RCC 7860 (cell line): ENCODE results near the gene MAL.

Source experiments
- DNase-seq: peaks from one replicate; pipeline ENCODE4 v3.0.0-alpha.2; 2015; ENCODE audit warnings: low spot score
- FAIRE-seq: peaks from 2 replicates; lab custom pipeline; 2012; peaks lifted over from hg19 to GRCh38; lab: Jason Lieb, UNC

MAL gene

GRCh38 chr2:95015261-95015912, 10.1 kb upstream of the MAL start:
- no peak for DNase-seq
- FAIRE-seq: no peak

- FAIRE-seq: no peak
Measured at GRCh38 chr2:95016616-95017015, 8.9 kb upstream of the MAL start.

DNA sequence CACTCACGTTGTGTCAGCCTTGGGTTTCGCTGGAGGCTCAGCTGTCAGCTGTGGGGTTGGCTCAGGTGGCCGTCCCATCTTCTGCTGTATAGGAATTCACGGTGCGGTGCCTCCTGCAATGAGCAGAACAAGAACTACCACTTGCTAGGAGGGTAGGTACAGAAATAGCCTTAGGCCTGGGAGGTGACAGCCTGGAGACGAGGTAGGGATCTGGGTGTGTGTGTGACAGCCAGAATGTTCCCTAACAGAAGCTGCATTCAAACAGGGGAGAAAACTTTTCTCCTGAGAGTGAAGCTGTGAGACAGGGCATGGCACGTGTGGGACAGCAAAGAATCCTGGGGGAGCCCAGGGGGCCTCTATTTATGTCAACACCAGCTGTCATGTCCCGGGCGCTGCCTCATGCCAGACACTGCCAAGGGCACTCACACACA, 8.4 kb upstream of the MAL start:
- DNase-seq (no peak), FAIRE-seq (no peak)

More at GRCh38 chr2:95016616-95017015, 8.9 kb upstream of the MAL start:
- no peak for DNase-seq

DNA sequence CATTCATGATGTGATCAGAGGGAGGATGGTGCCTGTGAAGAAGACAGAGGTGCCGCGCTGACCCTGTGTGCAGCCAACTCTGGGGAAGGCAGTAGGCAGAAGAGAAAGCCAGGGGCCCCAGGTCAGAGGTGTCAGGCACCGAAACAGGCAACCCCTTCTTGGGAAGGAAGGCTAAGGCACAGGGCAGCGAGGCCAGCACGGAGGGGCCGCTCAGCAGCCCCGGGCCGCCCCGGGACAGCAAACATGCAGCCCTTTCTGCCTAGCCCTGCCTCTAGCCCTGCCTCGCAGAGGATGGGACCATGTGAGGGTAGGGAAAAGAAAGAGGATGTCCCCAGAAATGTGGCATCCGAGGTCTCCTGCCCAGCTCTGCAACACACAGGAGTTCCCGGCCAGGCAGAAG, 7.7 kb upstream of the MAL start:
- FAIRE-seq: no peak

GRCh38 chr2:95018301-95018700, 7.2 kb upstream of the MAL start:
- DNase-seq: no peak
- FAIRE-seq: no peak

More for the DNA sequence above, 7.7 kb upstream of the MAL start:
- no peak for DNase-seq

DNA sequence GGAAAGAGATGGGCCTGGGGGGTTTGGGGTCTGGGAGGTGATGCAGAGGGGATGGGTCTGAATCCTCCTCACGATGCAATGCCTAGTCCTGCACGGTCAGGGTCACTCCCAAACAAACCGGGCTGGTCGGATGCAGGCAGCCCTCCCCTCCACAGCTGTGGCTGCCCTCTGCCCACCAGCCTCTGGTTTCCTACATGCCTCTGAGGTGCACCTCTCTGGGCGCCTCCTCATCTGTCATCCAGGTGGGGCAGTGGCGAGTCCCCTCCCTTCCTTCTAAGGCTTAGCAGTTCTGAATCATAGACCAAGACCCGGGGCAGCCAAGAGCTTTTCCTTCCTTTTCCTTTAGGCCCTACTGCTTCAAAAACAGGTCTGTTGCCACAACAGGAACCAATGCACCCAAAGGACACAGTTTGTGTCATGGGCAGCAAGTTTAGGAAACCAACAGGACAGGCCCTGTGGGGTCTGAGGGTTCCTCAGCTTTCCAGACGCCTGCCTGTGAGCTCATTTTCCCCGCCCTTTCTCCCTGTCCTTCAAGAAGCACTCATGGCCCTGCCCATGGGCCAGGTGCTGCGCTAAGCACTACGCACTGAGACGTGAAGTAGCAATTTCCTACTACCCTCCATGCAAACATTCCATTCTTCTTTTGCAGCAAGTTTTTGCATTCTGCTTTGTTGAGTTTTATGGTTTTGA, 6.5 kb upstream of the MAL start:
- DNase-seq (no peak), FAIRE-seq (no peak)

GRCh38 chr2:95019572-95019971, 5.9 kb upstream of the MAL start:
- DNase-seq: no peak
- no peak for FAIRE-seq

DNA sequence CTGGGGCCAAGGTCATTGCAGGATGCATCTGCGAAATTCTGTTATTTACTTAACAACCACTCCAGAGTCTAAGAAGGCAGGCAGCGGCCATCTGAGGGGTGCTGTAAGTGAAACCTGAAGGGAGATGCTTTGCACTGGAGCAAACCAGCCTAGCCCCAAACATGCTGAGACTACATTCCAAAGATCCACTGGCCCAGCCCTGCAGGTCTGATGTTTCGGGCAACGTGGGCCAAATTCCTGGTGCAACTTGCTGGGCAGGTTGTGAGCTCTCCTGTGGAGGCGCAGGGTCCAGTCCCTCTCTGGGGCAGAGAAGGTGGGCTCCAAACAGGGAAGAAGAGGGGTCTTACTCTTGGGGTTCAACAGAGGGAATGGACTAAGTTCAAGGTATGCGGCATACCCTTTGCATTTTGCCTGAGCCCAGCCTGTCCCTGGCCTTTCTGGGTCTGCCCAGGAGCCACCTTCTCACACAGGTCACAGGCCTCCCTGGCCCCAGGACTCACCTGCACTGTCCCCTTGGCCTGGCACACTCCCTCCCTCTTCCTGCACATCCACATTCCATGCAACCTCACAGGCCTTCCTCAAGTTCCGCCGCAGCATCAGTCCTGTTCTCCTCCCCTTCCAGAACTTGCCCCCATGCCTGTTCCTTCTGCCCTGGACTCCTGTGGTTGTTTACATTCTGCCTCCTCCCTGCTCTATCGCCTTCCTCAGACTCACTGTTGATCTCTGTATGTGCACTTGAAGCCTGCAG, 5.1 kb upstream of the MAL start:
- DNase-seq (no peak), FAIRE-seq (no peak)

- no peak for DNase-seq
- no peak for FAIRE-seq
Measured at GRCh38 chr2:95021023-95021416, 4.5 kb upstream of the MAL start.

GRCh38 chr2:95021847-95022246, 3.7 kb upstream of the MAL start:
- FAIRE-seq: no peak

GRCh38 chr2:95022309-95023221, 2.9 kb upstream of the MAL start:
- DNase-seq: peak; percentile 23
- no peak for FAIRE-seq

More at GRCh38 chr2:95021847-95022246, 3.7 kb upstream of the MAL start:
- no peak for DNase-seq

- FAIRE-seq: no peak
- no peak for DNase-seq
Measured at GRCh38 chr2:95023222-95023597, 2.3 kb upstream of the MAL start.

- DNase-seq (no peak), FAIRE-seq (no peak)
Measured at GRCh38 chr2:95024371-95024770, 1.1 kb upstream of the MAL start.

DNA sequence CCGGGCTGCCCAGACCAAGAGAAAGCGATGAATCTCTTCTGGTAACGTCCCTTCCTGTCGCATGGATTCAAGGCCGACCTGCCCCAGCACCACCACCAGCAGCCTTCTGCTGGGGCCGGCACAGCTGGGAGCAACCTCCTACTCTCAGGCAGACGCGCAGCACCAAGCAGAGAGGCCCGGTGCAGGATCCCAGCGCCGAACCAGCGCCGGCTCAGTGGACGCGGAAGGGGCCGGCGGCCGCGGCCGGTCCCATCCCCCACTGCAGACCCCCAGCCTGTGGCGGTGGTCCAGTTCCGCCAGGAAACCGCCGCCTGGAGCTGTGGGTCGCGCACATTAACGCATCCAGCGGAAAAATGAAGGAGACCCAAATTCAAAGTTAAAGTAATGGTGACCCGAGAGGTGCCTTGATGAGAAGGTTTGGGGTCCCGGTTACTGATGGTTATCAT, 525 bp upstream of the MAL start:
- FAIRE-seq (no peak), DNase-seq (no peak)

- FAIRE-seq: no peak
- no peak for DNase-seq
Measured at GRCh38 chr2:95026471-95027368, 1.2 kb downstream of the MAL start.

- FAIRE-seq: no peak
Measured at GRCh38 chr2:95027369-95027720, 1.8 kb downstream of the MAL start.

DNA sequence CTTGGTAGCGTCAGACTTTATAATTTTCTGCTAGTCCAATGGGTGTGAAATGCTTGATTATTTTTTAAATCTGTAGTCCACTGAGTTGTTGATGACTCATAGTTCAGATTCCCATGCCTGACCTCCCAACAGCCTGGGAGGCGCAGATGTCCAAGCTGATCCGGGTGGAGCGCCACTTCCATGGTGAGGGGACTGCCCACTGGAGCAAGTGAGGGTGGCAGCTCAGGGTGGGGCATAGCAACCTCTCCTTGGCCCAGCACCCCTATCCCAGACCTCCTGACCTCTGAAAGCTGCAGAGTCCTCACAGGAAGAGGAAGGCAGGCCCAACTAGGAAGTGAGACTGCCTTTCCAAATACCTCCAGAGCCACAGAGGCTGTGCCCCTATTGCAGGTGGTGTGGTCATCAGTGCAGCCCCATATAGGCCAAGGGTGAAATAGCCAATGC, 4.4 kb downstream of the MAL start:
- DNase-seq (no peak), FAIRE-seq (no peak)

More at GRCh38 chr2:95027369-95027720, 1.8 kb downstream of the MAL start:
- DNase-seq: no peak

GRCh38 chr2:95030496-95030895, 5.0 kb downstream of the MAL start:
- FAIRE-seq (no peak), DNase-seq (no peak)

DNA sequence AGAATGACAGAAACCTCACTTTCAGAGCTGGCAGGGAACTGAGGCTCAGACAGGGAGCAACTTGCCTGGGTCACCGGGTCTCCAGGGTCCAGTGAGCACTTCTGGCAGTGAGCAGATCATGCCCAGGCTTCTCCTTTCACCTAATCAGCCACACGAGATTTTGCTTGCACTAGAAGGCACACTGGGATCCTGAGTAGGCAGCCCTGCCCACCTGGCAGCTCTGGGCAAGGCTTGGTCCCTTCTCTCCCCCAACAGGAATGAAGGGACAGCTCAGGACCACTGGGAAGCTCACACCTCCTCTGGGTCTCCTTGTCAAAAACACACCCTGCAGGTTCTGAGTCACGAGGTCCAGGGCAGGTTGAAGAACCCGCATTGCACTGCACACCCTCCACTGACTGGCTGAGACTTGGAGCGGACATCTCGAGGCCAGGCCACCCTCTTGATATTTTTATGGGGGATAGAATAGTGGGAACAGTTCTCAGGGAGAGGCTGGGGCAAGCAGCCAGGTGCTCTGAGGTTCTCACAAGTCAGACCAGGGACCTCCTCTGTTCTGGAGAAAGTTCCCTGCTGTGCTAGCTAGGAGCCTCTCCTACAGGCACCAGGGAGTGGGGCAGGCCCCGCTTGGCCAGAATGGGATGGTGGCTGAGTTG, 5.7 kb downstream of the MAL start:
- no peak for FAIRE-seq
- DNase-seq: no peak
